HEK293 (cell line): Measurements from ENCODE around the gene CRTAC1.

Experiments used
- GLIS2 ChIP-seq: fragments of 450-650 bp; formaldehyde crosslinking; IDR thresholded peaks from 2 replicates; pipeline ENCODE4 v1.5.1; 2016; ENCODE audit warnings: missing biosample characterization, missing genetic modification characterization
- HOXC10 ChIP-seq: sonication (generic); formaldehyde crosslinking; IDR thresholded peaks from 2 replicates; pipeline ENCODE4 v1.8.1; 2023; ENCODE audit warnings: mild to moderate bottlenecking, missing genetic modification reagents
- IKZF3 ChIP-seq: fragments of 450-650 bp; IDR thresholded peaks from 2 replicates; pipeline ENCODE4 v1.5.0; 2018; ENCODE audit warnings: missing biosample characterization, mild to moderate bottlenecking, missing genetic modification characterization, moderate library complexity
- KLF10 ChIP-seq: fragments of 450-650 bp; IDR thresholded peaks from 2 replicates; pipeline ENCODE4 v1.5.1; 2018; ENCODE audit warnings: missing biosample characterization, mild to moderate bottlenecking, missing genetic modification characterization
- KLF8 ChIP-seq: fragments of 450-650 bp; formaldehyde crosslinking; IDR thresholded peaks from 2 replicates; pipeline ENCODE4 v1.5.1; 2016; ENCODE audit warnings: missing biosample characterization, missing genetic modification characterization
- KLF9 ChIP-seq: fragments of 450-650 bp; formaldehyde crosslinking; IDR thresholded peaks from 2 replicates; pipeline ENCODE4 v1.5.1; 2016; ENCODE audit warnings: missing biosample characterization, missing genetic modification characterization, low read depth
- MEIS1 ChIP-seq: sonication (generic); formaldehyde crosslinking; IDR thresholded peaks from 2 replicates; pipeline ENCODE4 v1.8.1; 2022; ENCODE audit warnings: missing genetic modification reagents, mild to moderate bottlenecking, borderline replicate concordance
- MZF1 ChIP-seq: fragments of 450-650 bp; formaldehyde crosslinking; IDR thresholded peaks from 2 replicates; pipeline ENCODE4 v1.5.1; 2017; ENCODE audit warnings: missing biosample characterization, missing genetic modification characterization, borderline replicate concordance
- SP3 ChIP-seq: fragments of 450-650 bp; formaldehyde crosslinking; IDR thresholded peaks from 2 replicates; pipeline ENCODE4 v1.5.1; 2016; ENCODE audit warnings: missing biosample characterization, missing genetic modification characterization
- YY2 ChIP-seq: fragments of 450-650 bp; formaldehyde crosslinking; IDR thresholded peaks from 2 replicates; pipeline ENCODE4 v1.5.1; 2016; ENCODE audit warnings: missing biosample characterization, missing genetic modification characterization
- ZBTB20 ChIP-seq: fragments of 450-650 bp; formaldehyde crosslinking; IDR thresholded peaks from 2 replicates; pipeline ENCODE4 v1.5.1; 2016; ENCODE audit warnings: missing biosample characterization, missing genetic modification characterization
- ZEB2 ChIP-seq: fragments of 450-650 bp; formaldehyde crosslinking; IDR thresholded peaks from 2 replicates; pipeline ENCODE4 v1.5.1; 2016; ENCODE audit warnings: missing biosample characterization, missing genetic modification characterization
- ZFHX2 ChIP-seq: fragments of 450-650 bp; formaldehyde crosslinking; conservative IDR thresholded peaks from 2 replicates; pipeline ENCODE4 v1.5.1; 2016; ENCODE audit warnings: missing biosample characterization, missing genetic modification characterization
- ZFP37 ChIP-seq: fragments of 450-650 bp; formaldehyde crosslinking; IDR thresholded peaks from 2 replicates; pipeline ENCODE4 v1.5.1; 2016; ENCODE audit warnings: missing biosample characterization, missing genetic modification characterization
- ZFP41 ChIP-seq: fragments of 450-650 bp; formaldehyde crosslinking; IDR thresholded peaks from 2 replicates; pipeline ENCODE4 v1.5.1; 2016; ENCODE audit warnings: missing biosample characterization, missing genetic modification characterization, borderline replicate concordance
- ZNF10 ChIP-seq: fragments of 450-650 bp; formaldehyde crosslinking; IDR thresholded peaks from 2 replicates; pipeline ENCODE4 v1.5.1; 2017; ENCODE audit warnings: missing biosample characterization, missing genetic modification characterization
- ZNF155 ChIP-seq: fragments of 450-650 bp; formaldehyde crosslinking; IDR thresholded peaks from 2 replicates; pipeline ENCODE4 v1.5.1; 2016; ENCODE audit warnings: missing biosample characterization, missing genetic modification characterization
- ZNF221 ChIP-seq: fragments of 450-650 bp; formaldehyde crosslinking; IDR thresholded peaks from 2 replicates; pipeline ENCODE4 v1.5.1; 2017; ENCODE audit warnings: missing biosample characterization, missing genetic modification characterization, borderline replicate concordance
- ZNF292 ChIP-seq: fragments of 450-650 bp; formaldehyde crosslinking; IDR thresholded peaks from 2 replicates; pipeline ENCODE4 v1.5.1; 2016; ENCODE audit warnings: low read depth, missing biosample characterization, missing genetic modification characterization, borderline replicate concordance
- ZNF335 ChIP-seq: fragments of 450-650 bp; formaldehyde crosslinking; conservative IDR thresholded peaks from 2 replicates; pipeline ENCODE4 v1.5.1; 2016; ENCODE audit warnings: missing biosample characterization, missing genetic modification characterization
- ZNF341 ChIP-seq: fragments of 450-650 bp; formaldehyde crosslinking; IDR thresholded peaks from 2 replicates; pipeline ENCODE4; 2016; ENCODE audit warnings: low read depth, missing biosample characterization, missing genetic modification characterization
- ZNF354C ChIP-seq: fragments of 450-650 bp; formaldehyde crosslinking; IDR thresholded peaks from 2 replicates; pipeline ENCODE4 v1.5.1; 2016; ENCODE audit warnings: missing biosample characterization, missing genetic modification characterization, low read depth, borderline replicate concordance
- ZNF391 ChIP-seq: fragments of 450-650 bp; formaldehyde crosslinking; IDR thresholded peaks from 2 replicates; pipeline ENCODE4 v1.5.1; 2016; ENCODE audit warnings: low read depth, missing biosample characterization, missing genetic modification characterization, borderline replicate concordance
- ZNF544 ChIP-seq: fragments of 450-650 bp; formaldehyde crosslinking; IDR thresholded peaks from 2 replicates; pipeline ENCODE4 v1.5.0; 2017; ENCODE audit warnings: missing biosample characterization, missing genetic modification characterization
- ZNF571 ChIP-seq: fragments of 450-650 bp; formaldehyde crosslinking; IDR thresholded peaks from 2 replicates; pipeline ENCODE4 v1.5.0; 2017; ENCODE audit warnings: missing biosample characterization, missing genetic modification characterization
- ZNF600 ChIP-seq: fragments of 450-650 bp; formaldehyde crosslinking; IDR thresholded peaks from 2 replicates; pipeline ENCODE4 v1.5.1; 2016; ENCODE audit warnings: missing biosample characterization, missing genetic modification characterization
- ZNF670 ChIP-seq: fragments of 450-650 bp; formaldehyde crosslinking; IDR thresholded peaks from 2 replicates; pipeline ENCODE4 v1.5.1; 2016; ENCODE audit warnings: missing biosample characterization, missing genetic modification characterization, low read depth
- ZNF701 ChIP-seq: fragments of 450-650 bp; formaldehyde crosslinking; IDR thresholded peaks from 2 replicates; pipeline ENCODE4 v1.5.1; 2016; ENCODE audit warnings: missing biosample characterization, missing genetic modification characterization
- ZSCAN30 ChIP-seq: fragments of 450-650 bp; IDR thresholded peaks from 2 replicates; pipeline ENCODE4 v1.5.1; 2018; ENCODE audit warnings: missing biosample characterization, mild to moderate bottlenecking, missing genetic modification characterization, moderate library complexity
- TF ChIP-seq, protein P1 (sequence below): fragments of 450-650 bp; formaldehyde crosslinking; IDR thresholded peaks from 2 replicates; pipeline ENCODE4 v1.5.1; 2016; ENCODE audit warnings: missing biosample characterization, missing genetic modification characterization
- TF ChIP-seq, protein P2 (sequence below): fragments of 450-650 bp; formaldehyde crosslinking; IDR thresholded peaks from 2 replicates; pipeline ENCODE4 v1.5.1; 2017; ENCODE audit warnings: missing biosample characterization, missing genetic modification characterization
- TF ChIP-seq, protein P3 (sequence below): fragments of 450-650 bp; formaldehyde crosslinking; IDR thresholded peaks from 2 replicates; pipeline ENCODE4 v1.5.1; 2017; ENCODE audit warnings: missing biosample characterization, missing genetic modification characterization
- TF ChIP-seq, protein P4 (sequence below): fragments of 450-650 bp; formaldehyde crosslinking; IDR thresholded peaks from 2 replicates; pipeline ENCODE4 v1.5.1; 2016; ENCODE audit warnings: missing biosample characterization, missing genetic modification characterization

The CRTAC1 gene

DNA sequence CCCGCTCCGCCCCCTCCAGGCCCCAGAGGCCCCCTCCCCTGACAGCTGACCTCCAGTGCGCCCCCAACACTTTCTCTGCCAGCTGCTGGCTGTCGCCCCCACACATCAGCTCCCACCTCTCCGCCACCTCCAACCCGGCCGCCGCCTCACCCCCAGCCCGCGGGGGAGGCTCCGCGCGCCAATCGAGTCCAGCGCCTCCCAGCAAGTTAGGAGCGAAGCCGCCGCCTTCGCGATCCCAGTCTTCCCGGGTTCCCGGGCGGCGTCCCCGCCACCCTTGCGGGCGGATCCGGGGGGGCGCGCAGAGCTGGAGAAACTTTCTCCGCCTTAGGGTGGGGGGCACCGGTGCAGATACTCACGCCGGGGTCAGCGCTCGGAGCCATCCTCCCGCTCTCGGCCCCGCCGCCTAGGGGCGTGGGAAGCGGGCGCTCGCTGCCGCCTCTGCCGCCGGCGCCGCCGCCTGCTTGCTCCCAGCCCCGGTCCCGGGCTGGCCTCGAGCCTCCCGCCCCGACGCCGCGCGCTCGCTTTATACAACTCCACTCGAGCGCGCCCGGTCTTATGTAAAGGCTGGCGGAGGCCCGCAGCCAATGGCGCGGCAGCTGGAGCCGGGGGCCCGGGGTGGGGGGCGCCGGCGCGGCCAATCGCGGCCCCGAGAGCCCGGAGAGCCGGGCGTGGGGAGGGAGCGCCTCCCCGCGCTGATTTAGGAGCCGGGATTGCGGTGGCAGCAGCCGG is at the start of gene CRTAC1 (continued):
- TF ChIP-seq YY2 (tag by site-specific recombination), result no peak
- 0 out of 2 replicates have a peak, but pooled peaks have one; percentile 32 for TF ChIP-seq IKZF3 (tag by site-specific recombination)
- TF ChIP-seq SP3 (tag by site-specific recombination), result peak; percentile 48
- TF ChIP-seq ZSCAN30 (tag by site-specific recombination), result peak; percentile 66; the same call in 1 of the 2 replicates
- no peak for TF ChIP-seq ZNF670
- TF ChIP-seq ZBTB20 (tag by site-specific recombination), result peak; percentile 94
- no peak for TF ChIP-seq MZF1 (tag by site-specific recombination)
- TF ChIP-seq ZNF341 (tag by site-specific recombination), result peak; percentile 52
- no peak for TF ChIP-seq ZNF292 (tag by site-specific recombination)
- no peak for TF ChIP-seq ZNF571 (tag by site-specific recombination)
- TF ChIP-seq ZNF155 (tag by site-specific recombination), result no peak
- TF ChIP-seq ZNF221 (tag by site-specific recombination), result 0 out of 2 replicates have a peak, but pooled peaks have one; percentile 30
- TF ChIP-seq, protein P1, sequence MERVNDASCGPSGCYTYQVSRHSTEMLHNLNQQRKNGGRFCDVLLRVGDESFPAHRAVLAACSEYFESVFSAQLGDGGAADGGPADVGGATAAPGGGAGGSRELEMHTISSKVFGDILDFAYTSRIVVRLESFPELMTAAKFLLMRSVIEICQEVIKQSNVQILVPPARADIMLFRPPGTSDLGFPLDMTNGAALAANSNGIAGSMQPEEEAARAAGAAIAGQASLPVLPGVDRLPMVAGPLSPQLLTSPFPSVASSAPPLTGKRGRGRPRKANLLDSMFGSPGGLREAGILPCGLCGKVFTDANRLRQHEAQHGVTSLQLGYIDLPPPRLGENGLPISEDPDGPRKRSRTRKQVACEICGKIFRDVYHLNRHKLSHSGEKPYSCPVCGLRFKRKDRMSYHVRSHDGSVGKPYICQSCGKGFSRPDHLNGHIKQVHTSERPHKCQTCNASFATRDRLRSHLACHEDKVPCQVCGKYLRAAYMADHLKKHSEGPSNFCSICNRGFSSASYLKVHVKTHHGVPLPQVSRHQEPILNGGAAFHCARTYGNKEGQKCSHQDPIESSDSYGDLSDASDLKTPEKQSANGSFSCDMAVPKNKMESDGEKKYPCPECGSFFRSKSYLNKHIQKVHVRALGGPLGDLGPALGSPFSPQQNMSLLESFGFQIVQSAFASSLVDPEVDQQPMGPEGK (tag by site-specific recombination), result peak; percentile 96
- peak; percentile 68; the same call in 1 of the 2 replicates for TF ChIP-seq KLF8
- no peak for TF ChIP-seq ZFP37
- no peak for TF ChIP-seq ZNF701
- TF ChIP-seq, protein P2, sequence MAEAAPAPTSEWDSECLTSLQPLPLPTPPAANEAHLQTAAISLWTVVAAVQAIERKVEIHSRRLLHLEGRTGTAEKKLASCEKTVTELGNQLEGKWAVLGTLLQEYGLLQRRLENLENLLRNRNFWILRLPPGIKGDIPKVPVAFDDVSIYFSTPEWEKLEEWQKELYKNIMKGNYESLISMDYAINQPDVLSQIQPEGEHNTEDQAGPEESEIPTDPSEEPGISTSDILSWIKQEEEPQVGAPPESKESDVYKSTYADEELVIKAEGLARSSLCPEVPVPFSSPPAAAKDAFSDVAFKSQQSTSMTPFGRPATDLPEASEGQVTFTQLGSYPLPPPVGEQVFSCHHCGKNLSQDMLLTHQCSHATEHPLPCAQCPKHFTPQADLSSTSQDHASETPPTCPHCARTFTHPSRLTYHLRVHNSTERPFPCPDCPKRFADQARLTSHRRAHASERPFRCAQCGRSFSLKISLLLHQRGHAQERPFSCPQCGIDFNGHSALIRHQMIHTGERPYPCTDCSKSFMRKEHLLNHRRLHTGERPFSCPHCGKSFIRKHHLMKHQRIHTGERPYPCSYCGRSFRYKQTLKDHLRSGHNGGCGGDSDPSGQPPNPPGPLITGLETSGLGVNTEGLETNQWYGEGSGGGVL (tag by site-specific recombination), result peak; percentile 93
- TF ChIP-seq ZEB2 (tag by site-specific recombination), result 0 out of 2 replicates have a peak, but pooled peaks have one; percentile 28
- TF ChIP-seq, protein P3, sequence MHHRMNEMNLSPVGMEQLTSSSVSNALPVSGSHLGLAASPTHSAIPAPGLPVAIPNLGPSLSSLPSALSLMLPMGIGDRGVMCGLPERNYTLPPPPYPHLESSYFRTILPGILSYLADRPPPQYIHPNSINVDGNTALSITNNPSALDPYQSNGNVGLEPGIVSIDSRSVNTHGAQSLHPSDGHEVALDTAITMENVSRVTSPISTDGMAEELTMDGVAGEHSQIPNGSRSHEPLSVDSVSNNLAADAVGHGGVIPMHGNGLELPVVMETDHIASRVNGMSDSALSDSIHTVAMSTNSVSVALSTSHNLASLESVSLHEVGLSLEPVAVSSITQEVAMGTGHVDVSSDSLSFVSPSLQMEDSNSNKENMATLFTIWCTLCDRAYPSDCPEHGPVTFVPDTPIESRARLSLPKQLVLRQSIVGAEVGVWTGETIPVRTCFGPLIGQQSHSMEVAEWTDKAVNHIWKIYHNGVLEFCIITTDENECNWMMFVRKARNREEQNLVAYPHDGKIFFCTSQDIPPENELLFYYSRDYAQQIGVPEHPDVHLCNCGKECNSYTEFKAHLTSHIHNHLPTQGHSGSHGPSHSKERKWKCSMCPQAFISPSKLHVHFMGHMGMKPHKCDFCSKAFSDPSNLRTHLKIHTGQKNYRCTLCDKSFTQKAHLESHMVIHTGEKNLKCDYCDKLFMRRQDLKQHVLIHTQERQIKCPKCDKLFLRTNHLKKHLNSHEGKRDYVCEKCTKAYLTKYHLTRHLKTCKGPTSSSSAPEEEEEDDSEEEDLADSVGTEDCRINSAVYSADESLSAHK, result no peak
- no peak for TF ChIP-seq HOXC10 (CRISPR knock-in tag)
- TF ChIP-seq ZNF544, result no peak
- no peak for TF ChIP-seq ZNF354C (tag by site-specific recombination)
- TF ChIP-seq ZNF10 (tag by site-specific recombination), result no peak
- TF ChIP-seq KLF9, result 0 out of 2 replicates have a peak, but pooled peaks have one; percentile 20
- no peak for TF ChIP-seq MEIS1
- TF ChIP-seq, protein P4, sequence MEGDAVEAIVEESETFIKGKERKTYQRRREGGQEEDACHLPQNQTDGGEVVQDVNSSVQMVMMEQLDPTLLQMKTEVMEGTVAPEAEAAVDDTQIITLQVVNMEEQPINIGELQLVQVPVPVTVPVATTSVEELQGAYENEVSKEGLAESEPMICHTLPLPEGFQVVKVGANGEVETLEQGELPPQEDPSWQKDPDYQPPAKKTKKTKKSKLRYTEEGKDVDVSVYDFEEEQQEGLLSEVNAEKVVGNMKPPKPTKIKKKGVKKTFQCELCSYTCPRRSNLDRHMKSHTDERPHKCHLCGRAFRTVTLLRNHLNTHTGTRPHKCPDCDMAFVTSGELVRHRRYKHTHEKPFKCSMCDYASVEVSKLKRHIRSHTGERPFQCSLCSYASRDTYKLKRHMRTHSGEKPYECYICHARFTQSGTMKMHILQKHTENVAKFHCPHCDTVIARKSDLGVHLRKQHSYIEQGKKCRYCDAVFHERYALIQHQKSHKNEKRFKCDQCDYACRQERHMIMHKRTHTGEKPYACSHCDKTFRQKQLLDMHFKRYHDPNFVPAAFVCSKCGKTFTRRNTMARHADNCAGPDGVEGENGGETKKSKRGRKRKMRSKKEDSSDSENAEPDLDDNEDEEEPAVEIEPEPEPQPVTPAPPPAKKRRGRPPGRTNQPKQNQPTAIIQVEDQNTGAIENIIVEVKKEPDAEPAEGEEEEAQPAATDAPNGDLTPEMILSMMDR (tag by site-specific recombination), result peak; percentile 61; the same call in 1 of the 2 replicates
- TF ChIP-seq GLIS2 (tag by site-specific recombination), result peak; percentile 91
- no peak for TF ChIP-seq ZFP41 (tag by site-specific recombination)
- peak; percentile 93 for TF ChIP-seq ZNF335 (tag by site-specific recombination)
- TF ChIP-seq ZNF600, result peak; percentile 42
- TF ChIP-seq ZNF391 (tag by site-specific recombination), result 0 out of 2 replicates have a peak, but pooled peaks have one; percentile 62
- TF ChIP-seq KLF10, result peak; percentile 64
- TF ChIP-seq ZFHX2 (tag by site-specific recombination), result peak; percentile 98
